ENCODE data around the gene EPB41L3.

DNA sequence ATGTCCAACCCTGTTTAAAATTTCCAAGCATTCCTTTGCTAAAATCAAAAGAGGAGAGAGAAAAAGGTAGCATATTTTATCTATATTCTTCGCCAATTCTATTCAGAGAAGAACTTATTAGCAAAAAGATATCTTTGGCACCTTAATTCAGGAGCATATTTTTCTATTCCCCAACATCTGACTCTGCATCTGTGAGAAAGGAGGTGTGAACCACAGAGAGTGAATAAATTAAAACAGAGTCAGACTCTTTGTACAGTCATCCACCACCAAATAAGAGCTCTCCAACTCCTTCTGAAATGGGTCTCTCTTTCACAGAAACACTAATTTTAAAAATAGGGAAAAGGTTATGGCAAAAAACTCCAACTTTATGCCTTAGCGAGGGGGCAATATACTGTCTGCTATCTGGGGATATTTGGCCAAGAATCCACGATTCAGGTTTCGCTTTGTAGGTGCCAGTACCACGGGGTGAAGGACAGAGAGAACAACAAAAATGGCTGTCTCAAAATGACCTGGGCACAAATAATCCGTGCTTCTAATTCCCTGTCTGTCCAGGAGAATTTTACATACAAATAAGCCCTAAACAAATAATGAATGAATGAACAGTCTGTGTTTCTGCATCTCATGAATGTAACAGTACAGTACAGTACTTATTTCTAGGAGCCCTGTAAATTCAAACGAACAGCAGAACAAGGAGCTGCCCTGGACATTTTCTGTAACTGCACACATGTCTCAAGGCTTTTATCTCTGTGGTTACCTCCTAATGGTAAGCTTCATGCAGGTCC lies 43.4 kb downstream of the EPB41L3 start:
- TF ChIP-seq CTCF (IDR thresholded peaks at IDR 0.05), result no peak
- TF ChIP-seq POLR2AphosphoS5 (IDR thresholded peaks at IDR 0.05), result no peak
